Measurements from ENCODE around the gene TGM2. TPM values are rescaled to one million over a fixed set of nuclear protein-coding genes. Genes with fewer than 3 reads are reported as not detected.

The TGM2 gene
- total RNA-seq, 2 experiments from 2014 or later, result not detected

- no peaks in the 10 kb centered on the region for H3K27me3 Mint-ChIP-seq
- ChIA-PET CTCF (interaction anchor here (0.7 to 1.0 kb wide), 2 partner anchors 13 to 20 kb away, joined by 3 to 4 read pairs; no protein-coding TSS in a partner anchor), POLR2A (interaction anchor here (0.6 kb wide), 1 partner anchor 934 kb away, joined by 4 read pairs; no protein-coding TSS in a partner anchor)
- no peaks in the 10 kb centered on the region for H3K9me3 Mint-ChIP-seq
- TF ChIP-seq, protein P1, sequence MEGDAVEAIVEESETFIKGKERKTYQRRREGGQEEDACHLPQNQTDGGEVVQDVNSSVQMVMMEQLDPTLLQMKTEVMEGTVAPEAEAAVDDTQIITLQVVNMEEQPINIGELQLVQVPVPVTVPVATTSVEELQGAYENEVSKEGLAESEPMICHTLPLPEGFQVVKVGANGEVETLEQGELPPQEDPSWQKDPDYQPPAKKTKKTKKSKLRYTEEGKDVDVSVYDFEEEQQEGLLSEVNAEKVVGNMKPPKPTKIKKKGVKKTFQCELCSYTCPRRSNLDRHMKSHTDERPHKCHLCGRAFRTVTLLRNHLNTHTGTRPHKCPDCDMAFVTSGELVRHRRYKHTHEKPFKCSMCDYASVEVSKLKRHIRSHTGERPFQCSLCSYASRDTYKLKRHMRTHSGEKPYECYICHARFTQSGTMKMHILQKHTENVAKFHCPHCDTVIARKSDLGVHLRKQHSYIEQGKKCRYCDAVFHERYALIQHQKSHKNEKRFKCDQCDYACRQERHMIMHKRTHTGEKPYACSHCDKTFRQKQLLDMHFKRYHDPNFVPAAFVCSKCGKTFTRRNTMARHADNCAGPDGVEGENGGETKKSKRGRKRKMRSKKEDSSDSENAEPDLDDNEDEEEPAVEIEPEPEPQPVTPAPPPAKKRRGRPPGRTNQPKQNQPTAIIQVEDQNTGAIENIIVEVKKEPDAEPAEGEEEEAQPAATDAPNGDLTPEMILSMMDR (IDR thresholded peaks at IDR 0.05), result no peak
- intact Hi-C loops (cut with micrococcal nuclease), result no loop called here
- DNase-seq (no peak), ATAC-seq (no peak)
- no peak overlapping the region for H3K4me3 Mint-ChIP-seq
- no peak overlapping the region for H3K27ac Mint-ChIP-seq
- H3K4me1 Mint-ChIP-seq (ENCODE audit: low read depth), result no peaks in the 10 kb centered on the region
- H3K36me3 Mint-ChIP-seq (ENCODE audit: low read depth), result no peaks in the 10 kb centered on the region
Observed at GRCh38 chr20:38125157-38126056, 39.7 kb downstream of the TGM2 start.

GRCh38 chr20:38123021-38123587 is 42.0 kb downstream of the TGM2 start:
- no peaks in the 10 kb centered on the region for H3K36me3 Mint-ChIP-seq (ENCODE audit: low read depth)
- no peak overlapping the region for H3K27ac Mint-ChIP-seq
- no peaks in the 10 kb centered on the region for H3K27me3 Mint-ChIP-seq
- ChIA-PET POLR2A (no interaction called here), CTCF (interaction anchor here (0.7 to 1.3 kb wide), 2 partner anchors 58 to 98 kb away, joined by 3 to 8 read pairs; no protein-coding TSS in a partner anchor)
- no peaks in the 10 kb centered on the region for H3K4me1 Mint-ChIP-seq (ENCODE audit: low read depth)
- DNase-seq, result no peak
- no peak overlapping the region for H3K4me3 Mint-ChIP-seq
- TF ChIP-seq, protein P1 (IDR thresholded peaks at IDR 0.05), result no peak
- no peak for ATAC-seq
- intact Hi-C loops (cut with micrococcal nuclease), result no loop called here
- no peaks in the 10 kb centered on the region for H3K9me3 Mint-ChIP-seq

- ATAC-seq, result no peak
- DNase-seq, result no peak
Observed at GRCh38 chr20:38121741-38122140, 43.3 kb downstream of the TGM2 start.

GRCh38 chr20:38120625-38120988 is 44.5 kb downstream of the TGM2 start:
- H3K36me3 Mint-ChIP-seq (ENCODE audit: low read depth), result no peaks in the 10 kb centered on the region
- H3K27ac Mint-ChIP-seq, result no peak overlapping the region
- CTCF ChIA-PET, result no interaction called here
- H3K27me3 Mint-ChIP-seq, result no peaks in the 10 kb centered on the region
- intact Hi-C loops (cut with micrococcal nuclease), result no loop called here
- H3K4me3 Mint-ChIP-seq, result no peak overlapping the region
- TF ChIP-seq, protein P1 (IDR thresholded peaks at IDR 0.05), result no peak
- ATAC-seq (no peak), DNase-seq (no peak)
- POLR2A ChIA-PET, result no interaction called here
- no peaks in the 10 kb centered on the region for H3K9me3 Mint-ChIP-seq
- no peaks in the 10 kb centered on the region for H3K4me1 Mint-ChIP-seq (ENCODE audit: low read depth)

More at GRCh38 chr20:38121741-38122140, 43.3 kb downstream of the TGM2 start:
- H3K27ac Mint-ChIP-seq, result no peak overlapping the region
- POLR2A ChIA-PET, result no interaction called here
- no peaks in the 10 kb centered on the region for H3K4me1 Mint-ChIP-seq (ENCODE audit: low read depth)
- H3K36me3 Mint-ChIP-seq (ENCODE audit: low read depth), result no peaks in the 10 kb centered on the region
- intact Hi-C loops (cut with micrococcal nuclease), result no loop called here
- TF ChIP-seq, protein P1 (IDR thresholded peaks at IDR 0.05), result no peak
- no peak overlapping the region for H3K4me3 Mint-ChIP-seq
- H3K27me3 Mint-ChIP-seq, result no peaks in the 10 kb centered on the region
- no peaks in the 10 kb centered on the region for H3K9me3 Mint-ChIP-seq
- CTCF ChIA-PET, result no interaction called here

GRCh38 chr20:38119446-38119845 is 45.6 kb downstream of the TGM2 start:
- no peaks in the 10 kb centered on the region for H3K9me3 Mint-ChIP-seq
- TF ChIP-seq, protein P1 (IDR thresholded peaks at IDR 0.05), result no peak
- CTCF ChIA-PET, result interaction anchor here (1.2 kb wide), 1 partner anchor 62 kb away, joined by 3 read pairs; no protein-coding TSS in a partner anchor
- H3K27ac Mint-ChIP-seq, result no peak overlapping the region
- intact Hi-C loops (cut with micrococcal nuclease), result no loop called here
- H3K27me3 Mint-ChIP-seq, result no peaks in the 10 kb centered on the region
- no peaks in the 10 kb centered on the region for H3K36me3 Mint-ChIP-seq (ENCODE audit: low read depth)
- DNase-seq (no peak), ATAC-seq (no peak)
- POLR2A ChIA-PET, result no interaction called here
- no peaks in the 10 kb centered on the region for H3K4me1 Mint-ChIP-seq (ENCODE audit: low read depth)
- H3K4me3 Mint-ChIP-seq, result no peak overlapping the region
